Cardiac fibroblast (primary cell): Measurements from ENCODE around the gene STRN.
A peak's percentile ranks its signal among the peaks of the same experiment; 100 is the strongest.
"Not testable (repeated sequence)": the region's sequence is repeated elsewhere in the genome, so short reads cannot be mapped to it uniquely, and the experiment has no call there.

Experiments used
- DNase-seq, 2 donors: peaks; one replicate each; pipeline versions ENCODE4 v3.0.0 to v3.0.0-alpha.2; 2010; ENCODE audit warnings: low read depth in 2 of 2
- H3K4me3 ChIP-seq, 2 donors: replicated peaks in 1 of 2; 1 replicate in 1 of 2; 2 replicates in 1 of 2; pipeline ENCODE4 v1.5.1; 2011; ENCODE audit warnings: low read depth in 2 of 2, low read length in 2 of 2, mild to moderate bottlenecking in 2 of 2, moderate library complexity in 1 of 2
- TF ChIP-seq, protein P1 (sequence below): IDR thresholded peaks from one replicate; pipeline ENCODE4 v1.5.1; 2011; ENCODE audit warnings: low read depth, mild to moderate bottlenecking, low read length, inconsistent platforms

Gene STRN

DNA sequence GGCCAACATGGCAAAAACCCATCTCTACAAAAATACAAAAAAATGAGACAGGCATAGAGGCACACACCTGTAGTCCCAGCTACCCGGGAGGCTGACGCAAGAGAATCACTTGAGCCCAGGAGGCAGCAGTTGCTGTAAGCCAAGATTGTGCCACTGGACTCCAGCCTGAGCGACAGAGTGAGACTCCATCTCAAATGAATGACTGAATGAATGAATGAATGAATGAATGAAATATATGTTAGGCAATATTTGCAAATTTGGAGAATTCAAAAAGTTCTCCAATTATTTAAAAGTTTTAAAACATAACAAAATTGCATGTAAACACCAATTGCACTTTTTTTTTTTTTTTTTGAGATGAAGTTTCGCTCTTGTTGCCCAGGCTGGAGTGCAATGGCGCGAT, 61.7 kb downstream of the STRN start:
- no peak overlapping the region for H3K4me3 ChIP-seq
- TF ChIP-seq, protein P1, sequence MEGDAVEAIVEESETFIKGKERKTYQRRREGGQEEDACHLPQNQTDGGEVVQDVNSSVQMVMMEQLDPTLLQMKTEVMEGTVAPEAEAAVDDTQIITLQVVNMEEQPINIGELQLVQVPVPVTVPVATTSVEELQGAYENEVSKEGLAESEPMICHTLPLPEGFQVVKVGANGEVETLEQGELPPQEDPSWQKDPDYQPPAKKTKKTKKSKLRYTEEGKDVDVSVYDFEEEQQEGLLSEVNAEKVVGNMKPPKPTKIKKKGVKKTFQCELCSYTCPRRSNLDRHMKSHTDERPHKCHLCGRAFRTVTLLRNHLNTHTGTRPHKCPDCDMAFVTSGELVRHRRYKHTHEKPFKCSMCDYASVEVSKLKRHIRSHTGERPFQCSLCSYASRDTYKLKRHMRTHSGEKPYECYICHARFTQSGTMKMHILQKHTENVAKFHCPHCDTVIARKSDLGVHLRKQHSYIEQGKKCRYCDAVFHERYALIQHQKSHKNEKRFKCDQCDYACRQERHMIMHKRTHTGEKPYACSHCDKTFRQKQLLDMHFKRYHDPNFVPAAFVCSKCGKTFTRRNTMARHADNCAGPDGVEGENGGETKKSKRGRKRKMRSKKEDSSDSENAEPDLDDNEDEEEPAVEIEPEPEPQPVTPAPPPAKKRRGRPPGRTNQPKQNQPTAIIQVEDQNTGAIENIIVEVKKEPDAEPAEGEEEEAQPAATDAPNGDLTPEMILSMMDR = no peak
- DNase-seq = no peak

DNA sequence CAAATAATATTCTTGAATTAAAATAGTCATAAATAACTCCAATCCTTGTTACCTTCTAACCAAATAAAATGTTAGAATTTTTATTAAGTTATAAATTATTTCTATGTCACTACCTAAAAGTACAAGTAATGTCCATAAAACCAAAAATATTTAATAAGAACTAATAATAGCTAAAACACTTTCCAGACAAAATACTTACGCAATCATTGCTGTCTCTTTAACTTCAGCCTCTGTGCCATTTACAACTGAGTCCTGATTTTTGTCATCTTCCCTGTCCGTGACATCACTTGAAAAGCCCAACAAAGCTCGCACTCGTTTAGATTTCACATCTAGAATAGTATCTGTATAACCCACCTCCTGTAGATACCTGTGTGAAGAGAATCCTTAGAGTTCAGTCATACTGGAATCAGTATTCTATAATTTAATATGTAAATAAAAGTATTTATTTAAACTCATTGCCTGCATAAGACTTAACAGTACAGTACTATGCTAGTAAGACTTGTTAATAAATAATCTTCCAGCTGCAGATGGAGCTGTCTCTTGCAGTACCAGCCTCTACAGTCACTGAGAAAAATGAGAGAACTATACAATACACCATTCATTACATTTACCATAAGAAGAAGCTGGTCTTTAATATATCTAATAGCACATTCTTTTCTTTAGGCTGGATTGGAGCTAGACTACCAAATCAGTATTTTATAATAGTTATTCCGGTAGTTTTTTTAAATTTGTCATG, 63.8 kb downstream of the STRN start:
- DNase-seq = no peak

DNA sequence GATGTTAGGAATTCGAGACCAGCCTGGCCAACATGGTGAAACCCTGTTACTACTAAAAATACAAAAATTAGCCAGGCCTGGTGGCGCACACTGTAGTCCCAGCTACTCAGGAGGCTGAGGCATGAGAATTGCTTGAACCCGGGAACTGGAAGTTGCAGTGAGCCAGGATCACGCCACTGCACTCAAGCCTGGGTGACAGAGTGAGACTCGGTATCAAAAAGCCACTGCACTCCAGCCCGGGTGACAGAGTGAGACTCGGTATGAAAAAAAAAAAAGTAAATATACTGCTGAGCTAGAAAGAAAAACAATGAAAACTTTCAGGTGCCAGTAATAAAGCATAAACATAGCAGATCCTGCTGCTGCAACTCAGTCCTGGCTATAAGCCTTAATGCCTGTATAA, 73.5 kb downstream of the STRN start:
- no peak overlapping the region for H3K4me3 ChIP-seq
- DNase-seq = no peak
- TF ChIP-seq, protein P1 = no peak

More for the DNA sequence above, 63.8 kb downstream of the STRN start:
- TF ChIP-seq, protein P1 = no peak
- no peak overlapping the region for H3K4me3 ChIP-seq

DNA sequence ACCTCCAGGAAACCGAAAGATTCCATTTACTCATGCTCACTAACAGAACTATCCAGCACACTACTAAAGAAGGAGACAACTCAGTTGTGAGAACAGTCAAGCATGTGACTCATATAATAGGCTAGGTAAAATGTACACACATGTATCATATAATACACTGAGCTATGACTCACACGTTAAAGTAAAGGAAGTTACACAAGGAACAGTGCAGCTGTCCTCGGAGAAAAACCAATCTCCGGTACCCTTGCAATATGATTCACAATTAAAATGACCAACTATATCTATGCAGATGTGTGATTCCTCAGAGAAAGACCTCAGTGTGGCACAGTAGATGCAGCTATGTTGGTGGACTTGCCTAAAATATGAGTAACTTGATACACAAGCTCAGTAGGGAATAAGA, 76.5 kb downstream of the STRN start:
- no peak overlapping the region for H3K4me3 ChIP-seq
- TF ChIP-seq, protein P1 = no peak
- peak; percentile 84 to 98 for DNase-seq

DNA sequence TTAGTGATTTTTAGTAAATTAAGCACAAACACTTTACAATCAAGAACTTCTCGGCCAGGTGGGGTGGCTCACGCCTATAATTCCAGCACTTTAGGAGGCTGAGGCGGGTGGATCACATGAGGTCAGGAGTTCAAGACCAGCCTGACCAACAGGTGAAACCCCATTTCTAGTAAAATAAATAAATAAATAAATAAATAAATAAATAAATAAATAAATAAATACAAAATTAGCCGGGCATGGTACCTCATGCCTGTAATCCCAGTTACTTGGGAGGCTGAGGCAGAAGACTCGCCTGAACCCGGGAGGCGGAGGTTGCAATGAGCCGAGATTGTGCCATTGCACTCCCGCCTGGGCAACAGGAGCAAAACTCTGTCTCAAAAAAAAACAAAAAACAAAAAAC, 79.2 kb downstream of the STRN start:
- DNase-seq, H3K4me3 ChIP-seq: not testable (repeated sequence)

DNA sequence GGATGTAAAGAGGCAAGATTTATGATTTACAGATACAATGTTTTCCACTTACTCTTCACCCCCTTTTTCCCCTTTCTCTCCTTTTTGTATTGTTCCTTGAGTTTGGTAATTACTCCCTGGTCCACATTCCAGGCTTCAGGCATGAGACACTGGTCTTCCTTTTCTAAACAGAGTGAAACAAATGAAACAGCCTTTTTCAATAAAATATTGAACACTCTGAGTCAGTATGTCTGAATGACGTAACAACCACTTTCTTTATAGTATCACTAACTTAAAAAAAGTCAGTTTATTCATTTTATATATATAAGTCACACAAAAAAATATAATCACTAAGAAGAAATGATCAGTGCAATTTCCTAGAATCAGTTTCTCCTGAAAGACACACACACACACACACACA, 79.7 kb downstream of the STRN start:
- TF ChIP-seq, protein P1 = no peak
- peak in 1 of 2 donors; percentile 2 for DNase-seq
- H3K4me3 ChIP-seq = no peak overlapping the region

DNA sequence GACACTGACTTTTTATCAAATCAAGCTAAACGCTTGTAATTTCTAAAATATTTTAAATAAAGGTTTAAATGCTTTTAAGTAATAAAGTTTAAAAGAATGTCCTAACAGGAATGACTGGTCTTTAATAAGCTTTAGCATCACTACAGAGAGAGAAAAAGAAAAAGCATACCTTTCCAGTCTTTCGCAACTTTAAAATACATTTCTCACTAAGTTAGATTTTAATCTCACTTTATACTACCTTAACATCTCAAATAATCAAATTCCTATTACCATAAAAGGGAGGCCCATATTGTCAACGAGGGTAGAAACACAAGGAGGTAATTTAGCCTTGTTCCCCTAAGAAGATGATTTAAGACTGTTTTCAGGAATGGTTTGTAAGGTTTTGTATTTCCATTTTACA, 80.7 kb downstream of the STRN start:
- no peak for DNase-seq
- TF ChIP-seq, protein P1 = no peak
- no peak overlapping the region for H3K4me3 ChIP-seq
